GM23338 (cell line): ENCODE measurements around the gene CTNNA2.

ENCODE experiments used
- CTCF ChIP-seq, 2 experiments: fragments of 200-600 bp in 1 of 2; sonication (generic) in 1 of 2; conservative IDR thresholded peaks; 2 replicates each; pipeline versions ENCODE4 v1.5.1 to v1.6.1; 2016 to 2017; ENCODE audit warnings: antibody characterized with exemption in 2 of 2, low read depth in 2 of 2, mild to moderate bottlenecking in 2 of 2, moderate library complexity in 1 of 2
- EZH2 ChIP-seq: fragments of 200-600 bp; sonication (generic); IDR thresholded peaks from one replicate; pipeline ENCODE4 v1.8.0; 2017; ENCODE audit warnings: antibody characterized with exemption, mild to moderate bottlenecking, low read depth; ENCODE audit not compliant: unreplicated experiment
- EZH2phosphoT487 ChIP-seq: fragments of 200-600 bp; sonication (generic); IDR thresholded peaks from one replicate; pipeline ENCODE4 v1.8.1; 2018; ENCODE audit warnings: antibody characterized with exemption; ENCODE audit not compliant: unreplicated experiment
- NANOG ChIP-seq: IDR thresholded peaks from 2 replicates; pipeline ENCODE4 v1.6.1; 2016; ENCODE audit warnings: antibody characterized with exemption, borderline replicate concordance
- REST ChIP-seq: IDR thresholded peaks from one replicate; pipeline ENCODE4 v1.6.1; 2018; ENCODE audit warnings: antibody characterized with exemption; ENCODE audit not compliant: unreplicated experiment
- STAT1 ChIP-seq: IDR thresholded peaks from one replicate; pipeline ENCODE4 v1.6.1; 2016; ENCODE audit warnings: antibody characterized with exemption; ENCODE audit not compliant: unreplicated experiment

- TF ChIP-seq CTCF (conservative IDR thresholded peaks at IDR 0.05; ENCODE audit: low read depth in 2 of 2) (no peak), NANOG (no peak), STAT1 (no peak), EZH2 (no peak), REST (no peak), EZH2phosphoT487 (no peak)
Observed at GRCh38 chr2:79700651-79701050, 187.8 kb downstream of the CTNNA2 start.
